Glomerular endothelial cell (primary cell): Measurements from ENCODE around the gene POLR1F. TPM values are rescaled to one million over a fixed set of nuclear protein-coding genes. Genes with fewer than 3 reads are reported as not detected.
A peak's percentile ranks its signal among the peaks of the same experiment; 100 is the strongest.
"Not testable (repeated sequence)": the region's sequence is repeated elsewhere in the genome, so short reads cannot be mapped to it uniquely, and the experiment has no call there.

Experiments used
- DNase-seq: peaks from one replicate; pipeline ENCODE4 v3.0.0-alpha.2; 2011; ENCODE audit warnings: low read depth, low spot score; ENCODE audit errors: extremely low read depth
- total RNA-seq: library from RNA; depleted of rRNA; stranded (reverse); fragments of >200 nt; gene quantifications from 2 replicates; pipeline ENCODE4 v1.2.3, GENCODE V29; 2015

The POLR1F gene, protein sequence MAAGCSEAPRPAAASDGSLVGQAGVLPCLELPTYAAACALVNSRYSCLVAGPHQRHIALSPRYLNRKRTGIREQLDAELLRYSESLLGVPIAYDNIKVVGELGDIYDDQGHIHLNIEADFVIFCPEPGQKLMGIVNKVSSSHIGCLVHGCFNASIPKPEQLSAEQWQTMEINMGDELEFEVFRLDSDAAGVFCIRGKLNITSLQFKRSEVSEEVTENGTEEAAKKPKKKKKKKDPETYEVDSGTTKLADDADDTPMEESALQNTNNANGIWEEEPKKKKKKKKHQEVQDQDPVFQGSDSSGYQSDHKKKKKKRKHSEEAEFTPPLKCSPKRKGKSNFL
- 14.9 and 16.9 TPM in 2 replicates for total RNA-seq

DNA sequence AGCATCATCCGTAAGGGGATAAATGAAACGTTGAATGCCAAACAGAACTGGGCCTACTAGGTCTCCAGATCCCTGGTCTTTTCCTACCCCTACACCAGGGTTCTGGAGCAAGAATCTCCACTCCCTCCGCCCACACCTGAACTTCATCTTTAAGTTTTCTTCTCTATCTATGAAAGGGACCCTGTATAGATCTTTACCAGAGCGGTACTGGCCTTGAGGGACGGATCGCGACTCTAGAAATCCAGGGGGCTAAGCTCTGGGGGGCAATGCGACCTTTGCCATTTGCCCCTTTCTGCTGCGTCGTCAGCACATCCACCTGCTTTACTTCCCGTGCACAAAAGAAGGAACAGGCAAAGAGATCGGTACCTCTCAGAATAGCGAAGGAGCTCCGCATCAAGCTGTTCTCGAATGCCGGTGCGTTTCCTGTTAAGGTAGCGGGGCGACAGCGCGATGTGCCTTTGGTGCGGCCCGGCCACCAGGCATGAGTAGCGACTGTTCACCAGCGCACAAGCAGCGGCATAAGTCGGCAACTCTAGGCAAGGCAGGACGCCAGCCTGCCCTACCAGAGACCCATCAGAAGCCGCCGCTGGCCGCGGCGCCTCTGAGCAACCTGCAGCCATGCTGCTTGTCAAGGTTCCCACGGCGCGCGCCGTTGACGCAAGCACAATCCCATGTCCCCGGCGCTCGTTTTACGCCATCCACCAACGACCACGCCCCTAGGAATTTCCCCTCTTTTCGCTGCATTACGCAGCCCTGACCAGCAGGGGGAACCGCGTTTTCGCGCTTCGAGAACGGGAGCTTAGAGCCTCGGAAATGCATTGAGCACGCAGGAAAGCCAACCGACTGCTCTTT lies at the start of gene POLR1F:
Gene POLR1F, minus strand, starts transcription at position 641 of the 852 bp plus-strand sequence. Its CDS starts 21 bp downstream, at position 620.
- DNase-seq: peak; percentile 75

GRCh38 chr7:19754521-19755116 lies 45.8 kb upstream of the POLR1F start:
- DNase-seq: peak; percentile 50

DNA sequence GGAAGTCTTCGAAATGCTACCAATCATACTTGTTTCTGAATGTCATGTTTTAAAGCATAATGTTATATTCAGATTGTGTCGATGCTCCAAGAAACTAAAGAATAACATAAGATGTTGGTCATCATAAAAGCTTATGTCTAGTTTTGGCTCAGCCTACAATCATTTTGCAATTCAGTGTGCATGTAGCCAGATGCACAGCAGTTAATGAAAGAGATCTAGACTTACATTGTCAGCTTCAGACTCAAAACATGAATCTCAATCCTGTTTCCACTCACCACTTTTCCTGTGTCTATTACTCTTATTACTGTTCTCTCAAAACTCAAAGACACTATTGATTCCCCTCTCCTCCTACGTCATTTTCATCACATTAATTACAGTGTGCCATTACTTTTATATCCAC lies 43.2 kb upstream of the POLR1F start:
- DNase-seq: no peak

DNA sequence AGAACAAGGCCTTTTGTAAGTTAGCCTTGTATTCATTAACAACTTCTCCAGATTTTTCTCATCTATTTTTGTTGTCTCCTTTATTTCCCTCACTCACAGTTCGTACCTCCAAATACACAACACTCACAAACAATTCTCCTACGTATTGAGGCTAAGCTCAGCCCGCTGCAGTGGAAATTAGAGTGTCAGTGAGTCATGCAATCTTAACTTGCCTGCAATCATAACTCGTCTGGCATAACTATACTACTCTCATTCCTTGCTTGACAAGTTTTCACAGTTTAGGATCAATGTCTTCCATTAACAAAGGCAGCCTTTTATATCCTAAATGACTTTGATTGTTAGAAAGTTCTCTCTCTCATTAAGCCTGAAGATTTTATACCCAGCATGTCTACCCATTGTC lies 40.8 kb upstream of the POLR1F start:
- DNase-seq: no peak

GRCh38 chr7:19747740-19748339 lies 39.0 kb upstream of the POLR1F start:
- no peak for DNase-seq

DNA sequence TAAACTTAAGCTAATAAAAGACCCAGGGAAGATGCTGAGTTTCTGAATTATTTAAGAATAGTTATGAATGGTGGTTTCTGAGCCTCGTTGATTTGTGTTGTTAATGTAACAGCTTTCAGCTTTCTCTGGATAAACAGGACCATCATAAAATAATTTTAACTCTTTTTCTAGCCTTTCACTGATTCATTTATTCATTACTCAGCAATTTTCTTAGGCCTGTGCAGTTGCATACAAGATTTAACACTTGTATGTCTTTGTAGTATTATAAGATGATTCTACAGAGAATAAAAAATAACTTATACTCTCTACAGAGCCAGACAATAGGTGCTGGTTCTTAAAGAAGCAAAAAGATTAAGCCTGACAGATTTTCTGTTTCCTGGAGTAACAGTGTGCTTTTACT lies 35.2 kb upstream of the POLR1F start:
- DNase-seq: no peak

GRCh38 chr7:19728716-19729115 lies 19.9 kb upstream of the POLR1F start:
- DNase-seq: no peak

DNA sequence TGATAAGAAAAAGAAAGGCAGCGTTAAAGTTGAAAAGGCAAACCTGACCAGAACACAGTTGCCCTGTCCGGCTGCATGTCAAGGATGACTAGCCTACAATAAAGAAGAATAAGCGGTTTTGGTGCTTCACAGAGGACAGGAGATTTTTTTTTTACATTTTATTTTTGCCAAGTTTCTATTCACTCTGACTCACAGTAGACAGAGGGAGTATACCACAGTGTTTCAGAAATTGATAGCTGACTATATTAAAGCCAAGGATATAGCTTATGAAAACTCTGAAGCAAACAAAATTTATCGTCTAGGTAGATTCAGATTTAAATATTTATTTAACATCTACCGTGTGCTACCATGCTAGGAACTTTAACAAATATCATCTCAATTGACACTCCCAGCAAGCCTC lies 16.9 kb upstream of the POLR1F start:
- no peak for DNase-seq

GRCh38 chr7:19715499-19715898 lies 6.7 kb upstream of the POLR1F start:
- DNase-seq: no peak

- DNase-seq: peak; percentile 36
Observed at GRCh38 chr7:19713676-19714075, 4.8 kb upstream of the POLR1F start.

- DNase-seq: no peak
Observed at GRCh38 chr7:19709249-19709578, 377 bp upstream of the POLR1F start.

DNA sequence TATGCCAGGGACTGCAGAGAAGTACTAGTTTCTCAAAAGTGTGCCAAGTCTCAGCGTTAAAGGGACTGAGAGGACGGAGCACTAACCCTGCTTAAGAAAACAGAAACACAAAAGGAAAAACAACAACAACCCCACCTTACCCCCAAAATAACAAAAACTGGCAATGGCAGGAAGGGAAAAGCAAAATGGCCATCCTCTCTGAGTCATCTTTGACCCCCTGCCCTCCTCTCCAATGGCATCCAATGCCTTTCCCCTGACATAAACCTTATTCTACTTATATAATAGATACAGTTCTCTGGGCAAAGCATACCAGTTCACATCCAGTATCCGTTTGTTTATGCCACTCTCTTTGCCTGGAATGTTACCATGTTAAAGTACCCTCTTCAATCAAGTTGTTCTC lies 1.6 kb downstream of the POLR1F start:
- DNase-seq: no peak

GRCh38 chr7:19705663-19706062 lies 3.2 kb downstream of the POLR1F start:
- no peak for DNase-seq

DNA sequence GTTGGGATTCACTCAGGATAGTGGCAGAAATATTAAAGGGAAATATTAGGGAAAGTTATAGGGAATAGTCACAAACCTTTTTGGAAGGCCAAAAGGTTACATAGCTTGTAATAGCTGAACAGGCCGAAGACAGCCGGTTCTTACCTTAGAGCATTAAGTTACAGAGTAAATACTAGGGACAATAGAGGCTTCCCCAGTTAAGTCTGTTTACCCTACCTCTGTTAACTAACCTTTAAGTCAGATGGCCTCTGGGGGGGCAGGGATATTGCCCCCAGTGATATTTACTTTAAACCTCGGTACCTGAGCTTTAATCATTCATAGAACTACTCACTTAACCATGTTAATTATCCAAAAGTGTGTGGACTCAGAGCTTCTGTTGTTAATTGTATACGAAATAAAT lies 7.4 kb downstream of the POLR1F start:
- no peak for DNase-seq

DNA sequence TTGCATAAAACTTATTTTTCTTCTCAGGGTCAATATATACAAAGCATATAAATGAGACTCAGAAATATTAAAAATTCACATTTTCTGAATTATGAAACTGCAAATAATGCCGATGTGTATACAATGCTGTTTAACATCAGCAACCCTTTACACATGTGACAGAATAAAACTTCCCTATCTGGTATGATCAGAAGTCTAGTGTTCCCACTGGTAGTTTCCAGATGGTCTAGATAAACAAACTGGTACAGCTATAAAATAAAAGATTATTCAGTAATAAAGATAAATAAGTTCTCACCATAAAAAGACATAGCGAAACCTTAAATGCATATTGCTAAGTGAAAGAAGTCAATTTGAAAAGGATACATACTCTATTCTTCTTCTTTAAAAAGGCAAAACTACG lies 7.9 kb downstream of the POLR1F start:
- DNase-seq: no peak

GRCh38 chr7:19698331-19698730 lies 10.5 kb downstream of the POLR1F start:
- no peak for DNase-seq

- DNase-seq: no peak
Observed at GRCh38 chr7:19696926-19697325, 11.9 kb downstream of the POLR1F start.

- no peak for DNase-seq
Observed at GRCh38 chr7:19692111-19692828, 16.6 kb downstream of the POLR1F start.

- DNase-seq: no peak
Observed at GRCh38 chr7:19690736-19691135, 18.1 kb downstream of the POLR1F start.

- DNase-seq: not testable (repeated sequence)
Observed at GRCh38 chr7:19689130-19689529, 19.7 kb downstream of the POLR1F start.

DNA sequence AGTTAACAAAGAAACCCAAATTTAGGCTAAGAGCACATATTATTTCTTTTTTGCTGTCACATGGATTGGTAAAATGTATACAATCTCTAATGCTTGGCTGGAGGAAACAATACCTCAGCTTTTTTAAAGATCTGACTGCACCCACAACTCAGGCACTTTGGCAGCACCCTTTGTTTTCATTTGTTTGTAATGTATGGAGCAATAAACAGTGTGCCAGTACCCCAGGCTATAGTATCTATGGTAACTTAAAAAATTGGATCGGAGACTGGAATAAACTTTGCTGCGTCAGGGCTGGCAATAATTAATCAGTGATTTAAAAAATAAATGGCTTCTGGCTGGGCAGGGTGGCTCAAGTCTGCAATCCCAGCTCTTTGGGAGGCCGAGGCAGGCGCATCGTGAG lies 27.2 kb downstream of the POLR1F start:
- no peak for DNase-seq
